NCI-H2107 treated with DMSO at 0.1 percent for 48 hours (cell line): ENCODE data around the gene GJC2.
"Not testable (repeated sequence)": the region's sequence is repeated elsewhere in the genome, so short reads cannot be mapped to it uniquely, and the experiment has no call there.

ENCODE experiments used
- DNase-seq: peaks from one replicate; lab custom pipeline; 2025; ENCODE audit not compliant: unreplicated experiment; lab: John Stamatoyannopoulos, UW

GJC2 gene

GRCh38 chr1:228184152-228184551 is 34.4 kb downstream of the GJC2 start:
- no peak for DNase-seq

GRCh38 chr1:228185641-228185965 is 35.9 kb downstream of the GJC2 start:
- no peak for DNase-seq

- not testable (repeated sequence) for DNase-seq
Measured at GRCh38 chr1:228188249-228188648, 38.5 kb downstream of the GJC2 start.

GRCh38 chr1:228190182-228190581 is 40.5 kb downstream of the GJC2 start:
- DNase-seq: no peak

- no peak for DNase-seq
Measured at GRCh38 chr1:228190778-228191177, 41.0 kb downstream of the GJC2 start.

GRCh38 chr1:228194436-228194835 is 44.7 kb downstream of the GJC2 start:
- no peak for DNase-seq

- no peak for DNase-seq
Measured at GRCh38 chr1:228194921-228195812, 45.4 kb downstream of the GJC2 start.

GRCh38 chr1:228197555-228198147 is 47.9 kb downstream of the GJC2 start:
- no peak for DNase-seq

GRCh38 chr1:228198977-228199590 is 49.4 kb downstream of the GJC2 start:
- no peak for DNase-seq

GRCh38 chr1:228204958-228205357 is 55.2 kb downstream of the GJC2 start:
- DNase-seq: no peak

GRCh38 chr1:228205526-228206436 is 56.1 kb downstream of the GJC2 start:
- DNase-seq: no peak

GRCh38 chr1:228206582-228207351 is 57.0 kb downstream of the GJC2 start:
- DNase-seq: no peak

- DNase-seq: no peak
Measured at GRCh38 chr1:228207381-228207810, 57.7 kb downstream of the GJC2 start.

- no peak for DNase-seq
Measured at GRCh38 chr1:228207851-228208821, 58.4 kb downstream of the GJC2 start, which contains the start of gene OBSCN. Gene OBSCN, plus strand, starts transcription at chr1:228208044. Its CDS starts 3,740 bp downstream, at chr1:228211784.

- DNase-seq: no peak
Measured at GRCh38 chr1:228208831-228209551, 59.3 kb downstream of the GJC2 start.
